GM12878 (cell line): ENCODE results near the gene LRRN4.

Source experiments
- CTCF ChIP-seq, 3 experiments: IDR thresholded peaks in 2 of 3; conservative IDR thresholded peaks in 1 of 3; 2 replicates each; pipeline ENCODE4 v1.5.1; 2011; ENCODE audit warnings: low read depth in 3 of 3, low read length in 3 of 3, mild to moderate bottlenecking in 3 of 3, control low read depth in 2 of 3, moderate library complexity in 2 of 3, inconsistent platforms in 1 of 3, mixed read lengths in 1 of 3; ENCODE audit not compliant: control insufficient read depth in 2 of 3, insufficient read depth in 1 of 3; ENCODE audit errors: extremely low read depth in 1 of 3
- SIN3A ChIP-seq: IDR thresholded peaks from 2 replicates; pipeline ENCODE4 v1.6.1; 2012; ENCODE audit warnings: low read depth, low read length, improper control_type of control experiment

- no peak for TF ChIP-seq CTCF (IDR thresholded peaks at IDR 0.05 in 2 of 3, conservative IDR thresholded peaks at IDR 0.05 in 1 of 3; ENCODE audit: control insufficient read depth in 2 of 3, extremely low read depth in 1 of 3, insufficient read depth in 1 of 3, low read depth in 3 of 3, low read length in 3 of 3)
- no peak for TF ChIP-seq SIN3A
Observed at GRCh38 chr20:6046432-6046831, 7.4 kb downstream of the LRRN4 start.
